GM23338 (cell line): ENCODE measurements around the gene GTF3C1. TPM values are rescaled to one million over a fixed set of nuclear protein-coding genes. Genes with fewer than 3 reads are reported as not detected.

Experiments used
- ATAC-seq: fragments of 200-7000 bp; cut with Tn5 transposase; 3 replicates; pipeline ENCODE4 v1.9.1; 2020
- DNase-seq: peaks from one replicate; pipeline ENCODE4 v3.0.0-alpha.2; 2015; ENCODE audit warnings: low spot score
- H2AFZ ChIP-seq: fragments of 200-600 bp; sonication (generic); 2 replicates; pipeline ENCODE4 v1.8.0; 2016; ENCODE audit warnings: antibody characterized with exemption, mild to moderate bottlenecking, moderate library complexity
- H3F3A ChIP-seq: fragments of 200-600 bp; sonication (generic); replicated peaks from 2 replicates; pipeline ENCODE4 v1.8.0; 2017; ENCODE audit warnings: antibody characterized with exemption, mixed run types, low read depth
- H3K27ac ChIP-seq: fragments of 200-600 bp; sonication (generic); 2 replicates; pipeline ENCODE4 v1.6.1; 2016; ENCODE audit warnings: low read depth
- H3K27me3 ChIP-seq: fragments of 200-600 bp; sonication (generic); 2 replicates; pipeline ENCODE4 v1.8.0; 2016; ENCODE audit warnings: mild to moderate bottlenecking, mixed run types, moderate library complexity; ENCODE audit not compliant: insufficient read depth
- H3K36me3 ChIP-seq: fragments of 200-600 bp; sonication (generic); 2 replicates; pipeline ENCODE4 v1.8.0; 2016; ENCODE audit warnings: mild to moderate bottlenecking; ENCODE audit not compliant: insufficient read depth
- H3K4me1 ChIP-seq: fragments of 200-600 bp; sonication (generic); 2 replicates; pipeline ENCODE4 v1.8.0; 2016; ENCODE audit warnings: mild to moderate bottlenecking, moderate library complexity; ENCODE audit not compliant: insufficient read depth
- H3K4me2 ChIP-seq: fragments of 200-600 bp; sonication (generic); 2 replicates; pipeline ENCODE4 v1.7.1; 2017; ENCODE audit warnings: mixed run types
- H3K4me3 ChIP-seq: fragments of 200-600 bp; sonication (generic); 2 replicates; pipeline ENCODE4 v1.6.1; 2016; ENCODE audit warnings: mixed run types
- H3K79me2 ChIP-seq: fragments of 200-600 bp; sonication (generic); replicated peaks from 2 replicates; pipeline ENCODE4 v1.8.0; 2017; ENCODE audit warnings: mild to moderate bottlenecking; ENCODE audit not compliant: insufficient read depth
- H3K9me2 ChIP-seq: fragments of 200-600 bp; sonication (generic); 2 replicates; pipeline ENCODE4 v1.8.0; 2017; ENCODE audit not compliant: insufficient read depth
- H4K20me1 ChIP-seq: fragments of 200-600 bp; sonication (generic); replicated peaks from 2 replicates; pipeline ENCODE4 v1.8.0; 2017; ENCODE audit warnings: mild to moderate bottlenecking; ENCODE audit not compliant: insufficient read depth
- H3K27ac Mint-ChIP-seq: 2 replicates; pipeline ENCODE4 v1.8.0; 2020; ENCODE audit warnings: inconsistent platforms, mild to moderate bottlenecking, moderate library complexity, mixed read lengths
- H3K27me3 Mint-ChIP-seq: 3 replicates; pipeline ENCODE4 v1.8.0; 2022; ENCODE audit warnings: low read depth, mild to moderate bottlenecking, moderate library complexity, mixed read lengths, inconsistent platforms; ENCODE audit not compliant: insufficient read depth, poor library complexity
- H3K36me3 Mint-ChIP-seq: 3 replicates; pipeline ENCODE4 v1.8.0; 2021; ENCODE audit warnings: low read depth, mild to moderate bottlenecking, inconsistent platforms, moderate library complexity, mixed read lengths
- H3K4me1 Mint-ChIP-seq: 3 replicates; pipeline ENCODE4 v1.8.0; 2020; ENCODE audit warnings: mild to moderate bottlenecking, inconsistent platforms, mixed read lengths
- H3K4me3 Mint-ChIP-seq: 3 replicates; pipeline ENCODE4 v1.8.0; 2021; ENCODE audit warnings: moderate library complexity, mild to moderate bottlenecking, inconsistent platforms, mixed read lengths
- H3K9me3 Mint-ChIP-seq: 3 replicates; pipeline ENCODE4 v1.8.0; 2020; ENCODE audit warnings: moderate library complexity, mild to moderate bottlenecking, inconsistent platforms, mixed read lengths
- CTCF ChIP-seq, 2 experiments: fragments of 200-600 bp in 1 of 2; sonication (generic) in 1 of 2; conservative IDR thresholded peaks; 2 replicates each; pipeline versions ENCODE4 v1.5.1 to v1.6.1; 2016 to 2017; ENCODE audit warnings: antibody characterized with exemption in 2 of 2, low read depth in 2 of 2, mild to moderate bottlenecking in 2 of 2, moderate library complexity in 1 of 2
- ETS1 ChIP-seq: IDR thresholded peaks from 2 replicates; pipeline ENCODE4 v1.6.1; 2016; ENCODE audit warnings: antibody characterized with exemption
- EZH2phosphoT487 ChIP-seq: fragments of 200-600 bp; sonication (generic); IDR thresholded peaks from one replicate; pipeline ENCODE4 v1.8.1; 2018; ENCODE audit warnings: antibody characterized with exemption; ENCODE audit not compliant: unreplicated experiment
- NANOG ChIP-seq: IDR thresholded peaks from 2 replicates; pipeline ENCODE4 v1.6.1; 2016; ENCODE audit warnings: antibody characterized with exemption, borderline replicate concordance
- STAT1 ChIP-seq: IDR thresholded peaks from one replicate; pipeline ENCODE4 v1.6.1; 2016; ENCODE audit warnings: antibody characterized with exemption; ENCODE audit not compliant: unreplicated experiment
- ZNF114 ChIP-seq: fragments of 250-450 bp; sonication (Bioruptor Pico); IDR thresholded peaks from 2 replicates; pipeline ENCODE4 v1.5.0; 2020; ENCODE audit warnings: mild to moderate bottlenecking, moderate library complexity
- ZNF462 ChIP-seq: fragments of 250-450 bp; sonication (Bioruptor Pico); IDR thresholded peaks from 2 replicates; pipeline ENCODE4 v1.5.0; 2020; ENCODE audit warnings: mild to moderate bottlenecking, moderate library complexity
- polyA plus RNA-seq: library from polyadenylated mRNA; unstranded; fragments of >200 nt; fragmentation: Nextera tagmentation; extraction: Ambion mirVana; gene quantifications from 2 replicates; pipeline ENCODE4 v1.2.1, GENCODE V29; 2016
- total RNA-seq: library from RNA; depleted of rRNA; stranded (reverse); fragments of >200 nt; shearing (Covaris generic); gene quantifications from 2 replicates; pipeline ENCODE4 v1.2.3, GENCODE V29; 2014

The GTF3C1 gene
- total and polyA plus RNA-seq, 2 experiments from 2014 or later: 78.5 to 138 TPM

- TF ChIP-seq ZNF462 (CRISPR knock-in tag) (no peak), CTCF (conservative IDR thresholded peaks at IDR 0.05; ENCODE audit: low read depth in 2 of 2) (no peak), ZNF114 (CRISPR knock-in tag) (no peak)
Measured at GRCh38 chr16:27430512-27430911, 119.2 kb downstream of the GTF3C1 start (continued).

GRCh38 chr16:27429981-27430441 lies 119.7 kb downstream of the GTF3C1 start:
- Histone ChIP-seq H3K4me1 (no peaks in the 10 kb centered on the region), H3K4me2 (no peak overlapping the region), H3K4me3 (no peak overlapping the region), H3K36me3 (no peaks in the 10 kb centered on the region), H3K27me3 (no peaks in the 10 kb centered on the region), H3K27ac (no peak overlapping the region), H3F3A (no peaks in the 10 kb centered on the region), H3K79me2 (no peaks in the 10 kb centered on the region), H4K20me1 (no peaks in the 10 kb centered on the region), H2AFZ (no peak overlapping the region), H3K9me2 (no peaks in the 10 kb centered on the region)
- H3K9me3 Mint-ChIP-seq: peaks cover 8% of the 10 kb centered on the region; the same call in 2 of the 3 replicates
- DNase-seq: no peak
- no peak for ATAC-seq
- H3K36me3 Mint-ChIP-seq: no peaks in the 10 kb centered on the region
- H3K27ac Mint-ChIP-seq: no peak overlapping the region
- no peak overlapping the region for H3K4me3 Mint-ChIP-seq
- no peaks in the 10 kb centered on the region for H3K4me1 Mint-ChIP-seq
- H3K27me3 Mint-ChIP-seq: peaks cover 13% of the 10 kb centered on the region
- TF ChIP-seq NANOG (no peak), ETS1 (no peak), EZH2phosphoT487 (no peak), ZNF462 (CRISPR knock-in tag) (no peak), STAT1 (no peak)
